Measurements from ENCODE around the gene FRMD4B.

GRCh38 chr3:69370156-69370883 is 15.6 kb downstream of the FRMD4B start:
- TF ChIP-seq CTCF (IDR thresholded peaks at IDR 0.05) (no peak), POLR2A (IDR thresholded peaks at IDR 0.05) (no peak)

Data from transverse colon (tissue), 3 donors.